GM12865 (cell line): ENCODE measurements around the gene GOLGA8R.
"Not testable (repeated sequence)": the region's sequence is repeated elsewhere in the genome, so short reads cannot be mapped to it uniquely, and the experiment has no call there.

ENCODE experiments used
- DNase-seq: peaks from one replicate; pipeline ENCODE4 v3.0.0; 2010; ENCODE audit warnings: low read depth
- H3K4me3 ChIP-seq: 2 replicates; pipeline ENCODE4 v1.5.1; 2011; ENCODE audit warnings: mild to moderate bottlenecking, low read depth, low read length, control low read depth

GOLGA8R gene

DNA sequence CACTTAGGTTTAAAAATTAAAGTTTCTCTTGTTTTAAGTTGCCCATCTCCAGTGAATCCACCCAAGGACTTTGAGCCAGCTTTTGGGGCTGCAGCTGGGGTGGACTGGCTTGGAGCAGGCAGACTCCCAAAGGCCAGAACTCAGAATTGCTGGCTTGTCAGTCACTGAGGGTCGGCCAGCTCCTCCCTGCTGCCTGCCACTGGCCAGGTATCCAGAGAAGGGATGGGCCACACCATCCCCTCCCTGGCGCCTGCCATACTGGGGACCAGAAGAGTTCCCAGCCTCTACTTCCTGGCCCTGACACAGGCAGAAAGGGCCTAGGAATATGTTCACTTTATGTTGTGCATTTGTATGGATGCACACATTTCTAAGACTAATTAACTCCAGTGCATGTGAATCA, 53.1 kb downstream of the GOLGA8R start:
- not testable (repeated sequence) for DNase-seq, H3K4me3 ChIP-seq

GRCh38 chr15:30355043-30355442, 59.0 kb downstream of the GOLGA8R start:
- H3K4me3 ChIP-seq, DNase-seq: not testable (repeated sequence)
